Right atrium auricular region (tissue), 2 donors: ENCODE measurements around the gene RASGRP3. TPM values are rescaled to one million over a fixed set of nuclear protein-coding genes. Genes with fewer than 3 reads are reported as not detected.
"Not testable (repeated sequence)": the region's sequence is repeated elsewhere in the genome, so short reads cannot be mapped to it uniquely, and the experiment has no call there.

Experiments used
- DNase-seq: peaks from one replicate; pipeline ENCODE4 v3.0.0-alpha.2; 2019; ENCODE audit warnings: low spot score
- H3K27ac ChIP-seq, 2 donors: fragments of 200-600 bp; sonication (generic); 1 replicate in 1 of 2; 2 replicates in 1 of 2; pipeline ENCODE4 v1.5.1; 2016 to 2019
- H3K27me3 ChIP-seq, 2 donors: fragments of 200-600 bp; sonication (generic); one replicate each; pipeline versions ENCODE4 v1.5.1 to v1.6.0; 2017 to 2019
- H3K36me3 ChIP-seq: fragments of 200-600 bp; sonication (generic); one replicate; pipeline ENCODE4 v1.5.1; 2016
- H3K4me1 ChIP-seq, 2 donors: fragments of 200-600 bp; sonication (generic); one replicate each; pipeline versions ENCODE4 v1.5.1 to v1.6.0; 2017 to 2019
- H3K4me3 ChIP-seq, 2 donors: fragments of 200-600 bp; sonication (generic); 1 replicate in 1 of 2; 2 replicates in 1 of 2; pipeline ENCODE4 v1.5.1; 2017 to 2019; ENCODE audit warnings: mild to moderate bottlenecking in 1 of 2, moderate library complexity in 1 of 2
- H3K9me3 ChIP-seq, 2 donors: fragments of 200-600 bp; sonication (generic); one replicate each; pipeline ENCODE4 v1.5.1; 2019
- CTCF ChIP-seq, 2 donors: fragments of 200-600 bp; sonication (generic); IDR thresholded peaks; one replicate each; pipeline ENCODE4 v1.5.1; 2019; ENCODE audit warnings: antibody characterized with exemption in 2 of 2
- total RNA-seq, 2 donors: library from RNA; depleted of rRNA; stranded (reverse); fragments of >200 nt; gene quantifications; one replicate each; pipeline ENCODE4 v1.1.0, GENCODE V29; 2016

The RASGRP3 gene
- total RNA-seq, 2 donors from 2014 or later = 50.0 to 56.3 TPM

GRCh38 chr2:33458248-33458819 lies 18.1 kb upstream of the RASGRP3 start:
- TF ChIP-seq CTCF (IDR thresholded peaks at IDR 0.05) = no peak
- Histone ChIP-seq H3K4me3 (peak overlapping the region; percentile 33 to 38), H3K36me3 (no peaks in the 10 kb centered on the region), H3K27ac (peak overlapping the region; percentile 74 to 81), H3K4me1 (peaks cover 0 to 12% of the 10 kb centered on the region in 2 donors), H3K27me3 (no peaks in the 10 kb centered on the region), H3K9me3 (peaks cover 0 to 10% of the 10 kb centered on the region in 2 donors)
- DNase-seq = no peak

- no peak for TF ChIP-seq CTCF (IDR thresholded peaks at IDR 0.05)
- Histone ChIP-seq H3K4me1 (peaks cover 0 to 12% of the 10 kb centered on the region in 2 donors), H3K4me3 (no peak overlapping the region), H3K27me3 (no peaks in the 10 kb centered on the region), H3K36me3 (no peaks in the 10 kb centered on the region), H3K9me3 (no peaks in the 10 kb centered on the region), H3K27ac (peak overlapping the region; percentile 74 to 81)
- no peak for DNase-seq
Observed at GRCh38 chr2:33459745-33460144, 16.7 kb upstream of the RASGRP3 start.

- H3K4me1 ChIP-seq, H3K27ac ChIP-seq, H3K27me3 ChIP-seq, H3K36me3 ChIP-seq, H3K9me3 ChIP-seq, H3K4me3 ChIP-seq, DNase-seq: not testable (repeated sequence)
Observed at GRCh38 chr2:33462512-33462911, 13.9 kb upstream of the RASGRP3 start.

GRCh38 chr2:33467413-33467812 lies 9.0 kb upstream of the RASGRP3 start:
- no peak overlapping the region for H3K4me3 ChIP-seq
- DNase-seq = no peak
- H3K4me1 ChIP-seq = peaks cover 0 to 4% of the 10 kb centered on the region in 2 donors
- no peaks in the 10 kb centered on the region for H3K36me3 ChIP-seq
- no peaks in the 10 kb centered on the region for H3K9me3 ChIP-seq
- H3K27me3 ChIP-seq = no peaks in the 10 kb centered on the region
- no peak for TF ChIP-seq CTCF (IDR thresholded peaks at IDR 0.05)
- H3K27ac ChIP-seq = peak overlapping the region; percentile 46 to 55

GRCh38 chr2:33469238-33469637 lies 7.2 kb upstream of the RASGRP3 start:
- Histone ChIP-seq H3K4me1 (peaks cover 0 to 4% of the 10 kb centered on the region in 2 donors), H3K27ac (peak overlapping the region in 1 of 2 donors; percentile 31), H3K4me3 (no peak overlapping the region), H3K36me3 (no peaks in the 10 kb centered on the region), H3K9me3 (no peaks in the 10 kb centered on the region), H3K27me3 (no peaks in the 10 kb centered on the region)
- no peak for TF ChIP-seq CTCF (IDR thresholded peaks at IDR 0.05)
- no peak for DNase-seq

GRCh38 chr2:33475224-33476130 lies 972 bp upstream of the RASGRP3 start:
- no peaks in the 10 kb centered on the region for H3K9me3 ChIP-seq
- DNase-seq = peak; percentile 80
- no peaks in the 10 kb centered on the region for H3K27me3 ChIP-seq
- peak; percentile 72 to 89 for TF ChIP-seq CTCF (IDR thresholded peaks at IDR 0.05)
- H3K4me1 ChIP-seq = peaks cover 0 to 45% of the 10 kb centered on the region in 2 donors
- H3K36me3 ChIP-seq = no peaks in the 10 kb centered on the region
- H3K27ac ChIP-seq = peak overlapping the region; percentile 94 to 98
- peak overlapping the region; percentile 56 to 61 for H3K4me3 ChIP-seq
